HUES48 (cell line): Measurements from ENCODE around the gene TMPRSS15.
A peak's percentile ranks its signal among the peaks of the same experiment; 100 is the strongest.

Experiments used
- H3K27ac ChIP-seq: one replicate; pipeline ENCODE4 v1.7.0; 2013; ENCODE audit warnings: low read depth, low read length, inconsistent platforms
- H3K27me3 ChIP-seq: 2 replicates; pipeline ENCODE4 v1.6.1; 2013; ENCODE audit warnings: mild to moderate bottlenecking, low read length; ENCODE audit not compliant: control insufficient read depth, insufficient read depth
- H3K36me3 ChIP-seq: 2 replicates; pipeline ENCODE4 v1.6.1; 2013; ENCODE audit warnings: low read length; ENCODE audit not compliant: control insufficient read depth, insufficient read depth
- H3K4me1 ChIP-seq: 2 replicates; pipeline ENCODE4 v1.6.1; 2013; ENCODE audit warnings: mild to moderate bottlenecking, low read length; ENCODE audit not compliant: control insufficient read depth, insufficient read depth
- H3K4me3 ChIP-seq: 2 replicates; pipeline ENCODE4 v1.5.1; 2013; ENCODE audit warnings: mild to moderate bottlenecking, low read depth, low read length
- H3K9ac ChIP-seq: 2 replicates; pipeline ENCODE4 v1.6.1; 2013; ENCODE audit warnings: mild to moderate bottlenecking, low read depth, low read length, moderate library complexity
- H3K9me3 ChIP-seq: 2 replicates; pipeline ENCODE4 v1.6.1; 2013; ENCODE audit warnings: low read length; ENCODE audit not compliant: control insufficient read depth, insufficient read depth

Gene TMPRSS15

GRCh38 chr21:18403735-18404450 is at the start of gene TMPRSS15:
Gene TMPRSS15 (minus strand): TSS chr21:18403785. CDS start chr21:18403622, 163 bp downstream.
- Histone ChIP-seq H3K4me3 (no peak within 1 kb of the TSS), H3K27ac (no peak within 1 kb of the TSS), H3K9ac (no peak within 1 kb of the TSS), H3K4me1 (no peaks in the 10 kb centered on the region), H3K36me3 (no peaks in the 10 kb centered on the region), H3K27me3 (no peaks in the 10 kb centered on the region), H3K9me3 (no peaks in the 10 kb centered on the region; the same call in 1 of the 2 replicates)

- Histone ChIP-seq H3K27ac (no peak overlapping the region), H3K9ac (no peak overlapping the region), H3K4me3 (no peak overlapping the region), H3K27me3 (no peaks in the 10 kb centered on the region), H3K36me3 (no peaks in the 10 kb centered on the region), H3K9me3 (no peaks in the 10 kb centered on the region), H3K4me1 (peaks cover 4% of the 10 kb centered on the region)
These were observed 48.1 kb upstream of the TMPRSS15 start for GRCh38 chr21:18451670-18452069.

DNA sequence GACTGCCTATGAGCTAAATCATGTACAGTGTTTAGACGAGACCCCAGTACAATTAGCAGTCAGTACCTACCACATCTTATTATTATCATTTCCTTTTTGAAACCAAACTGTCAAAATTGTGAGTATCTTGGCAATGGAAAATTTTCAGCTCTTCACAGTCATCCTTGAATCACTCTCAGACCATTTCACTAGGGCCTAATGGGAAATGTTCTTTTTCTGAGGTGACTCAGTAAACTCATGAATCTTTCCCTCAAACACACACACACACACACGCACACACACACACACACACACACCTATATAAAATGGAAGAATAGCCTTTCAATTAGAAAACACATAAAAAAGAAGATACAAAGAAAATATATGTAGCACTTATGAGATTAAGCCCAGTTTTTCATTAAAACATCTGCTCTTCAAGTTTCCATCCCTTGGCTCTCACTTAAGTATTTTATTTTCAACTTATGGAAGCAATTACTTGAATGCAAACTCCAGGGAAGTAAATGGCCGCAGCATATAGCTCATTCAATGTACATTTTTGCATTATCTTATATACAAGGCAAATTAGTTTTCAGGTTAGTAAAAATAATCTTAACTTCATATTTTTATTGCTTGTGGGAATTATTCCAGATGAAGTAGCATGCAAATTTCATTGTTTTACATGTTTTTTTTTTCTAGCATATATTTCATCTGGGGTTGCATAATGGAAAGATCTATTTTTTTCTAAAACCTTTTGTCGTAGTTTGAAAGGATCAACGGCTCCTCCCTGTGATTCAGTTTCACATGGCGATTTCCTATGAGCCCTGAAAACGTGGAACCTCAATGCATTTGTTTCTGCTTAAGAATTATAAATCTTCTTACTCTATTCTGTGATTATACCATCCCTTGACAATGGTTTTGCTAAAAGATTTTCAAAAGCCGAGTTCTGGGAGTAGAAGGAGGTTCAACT is 46.3 kb upstream of the TMPRSS15 start:
- Histone ChIP-seq H3K9me3 (no peaks in the 10 kb centered on the region), H3K4me1 (peaks cover 4% of the 10 kb centered on the region), H3K36me3 (no peaks in the 10 kb centered on the region), H3K27me3 (no peaks in the 10 kb centered on the region), H3K27ac (no peak overlapping the region), H3K9ac (no peak overlapping the region), H3K4me3 (no peak overlapping the region)

DNA sequence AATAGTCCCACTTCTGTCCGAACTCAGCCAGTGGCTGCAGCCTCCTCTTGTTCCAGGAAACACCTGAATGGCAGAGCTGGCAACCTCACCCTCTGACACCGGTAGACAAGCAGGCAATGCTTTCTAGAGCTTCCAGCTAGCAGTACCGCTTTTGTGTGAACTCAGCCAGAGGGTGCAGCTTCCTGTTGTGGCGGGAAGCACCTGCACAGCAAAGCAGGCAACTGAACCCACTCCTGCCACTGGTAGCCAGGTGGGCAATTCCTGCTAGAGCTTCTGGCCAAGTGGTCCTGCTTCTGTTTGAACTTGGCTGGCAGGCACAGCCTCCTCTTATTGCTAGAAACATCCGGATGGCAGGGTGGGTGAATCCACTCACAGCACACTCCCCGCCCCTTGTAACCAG is 40.1 kb upstream of the TMPRSS15 start:
- no peak overlapping the region for H3K9ac ChIP-seq
- H3K27me3 ChIP-seq, result no peaks in the 10 kb centered on the region
- no peak overlapping the region for H3K4me3 ChIP-seq
- no peak overlapping the region for H3K27ac ChIP-seq
- no peaks in the 10 kb centered on the region for H3K4me1 ChIP-seq
- no peaks in the 10 kb centered on the region; the same call in 1 of the 2 replicates for H3K9me3 ChIP-seq
- no peaks in the 10 kb centered on the region for H3K36me3 ChIP-seq

- H3K9ac ChIP-seq, result no peak overlapping the region
- no peak overlapping the region for H3K4me3 ChIP-seq
- no peaks in the 10 kb centered on the region for H3K36me3 ChIP-seq
- H3K27me3 ChIP-seq, result no peaks in the 10 kb centered on the region
- no peak overlapping the region for H3K27ac ChIP-seq
- no peaks in the 10 kb centered on the region for H3K4me1 ChIP-seq
- H3K9me3 ChIP-seq, result no peaks in the 10 kb centered on the region; the same call in 1 of the 2 replicates
These were observed 39.5 kb upstream of the TMPRSS15 start for GRCh38 chr21:18443085-18443484.

DNA sequence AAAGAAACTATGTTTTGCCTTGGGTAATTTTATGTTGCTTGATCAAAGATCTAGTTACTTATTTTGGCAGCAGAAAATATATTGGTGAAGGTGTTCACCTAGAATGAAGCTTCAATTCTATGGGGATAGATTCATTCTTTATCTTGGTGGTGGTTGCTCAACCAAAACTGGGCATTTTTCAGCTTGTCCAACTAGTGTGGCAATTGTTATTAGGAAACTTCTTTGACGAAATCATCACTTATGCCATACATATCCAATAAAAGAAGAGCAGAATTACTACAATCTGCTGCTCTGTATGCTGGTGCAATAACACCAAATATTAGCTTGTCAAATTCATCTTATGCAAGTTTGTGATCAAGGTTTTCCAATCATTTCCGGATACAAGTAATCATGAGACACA is 26.8 kb upstream of the TMPRSS15 start:
- H3K9ac ChIP-seq, result no peak overlapping the region
- no peaks in the 10 kb centered on the region for H3K4me1 ChIP-seq
- no peak overlapping the region for H3K4me3 ChIP-seq
- H3K9me3 ChIP-seq, result no peaks in the 10 kb centered on the region; the same call in 1 of the 2 replicates
- H3K27ac ChIP-seq, result no peak overlapping the region
- H3K36me3 ChIP-seq, result no peaks in the 10 kb centered on the region
- no peaks in the 10 kb centered on the region for H3K27me3 ChIP-seq

- 0 out of 2 replicates have a peak, but pooled peaks cover 3% of the 10 kb centered on the region for H3K4me1 ChIP-seq
- H3K27ac ChIP-seq, result no peak overlapping the region
- no peaks in the 10 kb centered on the region for H3K36me3 ChIP-seq
- H3K27me3 ChIP-seq, result no peaks in the 10 kb centered on the region
- no peaks in the 10 kb centered on the region; the same call in 1 of the 2 replicates for H3K9me3 ChIP-seq
- H3K9ac ChIP-seq, result no peak overlapping the region
- H3K4me3 ChIP-seq, result no peak overlapping the region
These were observed 20.7 kb upstream of the TMPRSS15 start for GRCh38 chr21:18424276-18424675.

DNA sequence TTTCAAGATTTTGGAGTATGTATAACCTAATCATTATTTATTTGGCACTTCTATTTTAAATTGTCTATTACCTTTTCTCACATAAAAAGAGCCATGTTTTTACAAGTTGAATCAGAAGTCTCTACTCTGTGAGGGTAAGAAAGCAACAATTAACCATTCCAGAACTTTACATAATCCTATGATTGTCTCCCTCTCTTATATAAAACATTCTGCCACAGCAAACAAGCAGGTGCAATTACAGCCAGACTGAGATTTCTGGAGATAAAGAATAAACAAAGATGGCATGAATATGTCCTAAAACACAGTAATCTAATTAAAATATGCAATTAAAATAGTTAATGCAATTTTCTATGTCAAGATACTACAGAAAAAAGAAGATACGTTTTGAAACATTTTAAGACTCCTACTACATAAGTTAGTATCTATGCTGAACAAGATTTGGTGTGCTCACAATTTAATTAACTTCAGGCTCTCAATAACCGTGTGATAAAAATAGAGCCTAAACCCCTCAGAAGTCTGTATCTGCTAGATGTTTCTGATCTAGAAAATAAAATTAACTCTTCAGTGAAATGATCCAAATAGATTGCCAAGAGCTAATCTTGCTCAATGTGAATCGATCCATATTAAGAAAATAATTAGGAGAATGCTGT is 13.7 kb upstream of the TMPRSS15 start:
- Histone ChIP-seq H3K9me3 (no peaks in the 10 kb centered on the region), H3K36me3 (no peaks in the 10 kb centered on the region), H3K27ac (no peak overlapping the region), H3K4me1 (peaks cover 6% of the 10 kb centered on the region), H3K27me3 (no peaks in the 10 kb centered on the region), H3K4me3 (no peak overlapping the region), H3K9ac (no peak overlapping the region)

DNA sequence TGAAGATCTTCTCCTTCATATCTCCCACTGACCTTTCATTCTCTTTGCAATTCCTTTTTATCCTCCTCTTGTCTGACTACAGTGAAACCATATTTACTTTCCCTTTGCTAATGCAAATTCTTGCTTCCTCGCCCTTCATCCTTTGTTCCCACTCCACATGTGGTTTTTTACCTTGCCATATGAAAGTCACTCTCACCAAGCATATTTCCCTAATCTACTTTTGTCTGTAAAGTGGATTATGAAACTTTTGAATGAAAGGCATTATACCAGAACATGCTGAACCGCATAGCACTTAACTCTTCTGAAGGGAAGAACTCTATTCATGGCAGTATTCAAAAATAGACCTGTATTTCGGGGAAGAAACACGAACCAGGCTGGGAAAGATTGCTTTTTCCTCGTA is 8.0 kb upstream of the TMPRSS15 start:
- H3K27me3 ChIP-seq, result no peaks in the 10 kb centered on the region
- peaks cover 30% of the 10 kb centered on the region for H3K4me1 ChIP-seq
- peak overlapping the region; percentile 31 for H3K4me3 ChIP-seq
- no peaks in the 10 kb centered on the region for H3K36me3 ChIP-seq
- no peak overlapping the region for H3K9ac ChIP-seq
- no peaks in the 10 kb centered on the region for H3K9me3 ChIP-seq
- peak overlapping the region; percentile 86 for H3K27ac ChIP-seq

GRCh38 chr21:18409579-18409978 is 6.0 kb upstream of the TMPRSS15 start:
- Histone ChIP-seq H3K9ac (no peak overlapping the region), H3K36me3 (no peaks in the 10 kb centered on the region), H3K27ac (no peak overlapping the region), H3K4me3 (no peak overlapping the region), H3K27me3 (no peaks in the 10 kb centered on the region), H3K9me3 (no peaks in the 10 kb centered on the region), H3K4me1 (peaks cover 30% of the 10 kb centered on the region)
